HEK293T (cell line): Measurements from ENCODE around the gene NHSL1.

Source experiments
- CTCF ChIA-PET: fragments of 350-600 bp; formaldehyde crosslinking; extraction: SDS; loops from one replicate; lab custom pipeline; 2021; ENCODE audit warnings: antibody characterized with exemption, inconsistent platforms; lab: Yijun Ruan, JAX
- POLR2A ChIA-PET: fragments of 350-600 bp; formaldehyde crosslinking; extraction: SDS; loops from one replicate; lab custom pipeline; 2020; ENCODE audit warnings: antibody characterized with exemption, inconsistent platforms; lab: Yijun Ruan, JAX
- DNase-seq: peaks from one replicate; pipeline ENCODE4 v3.0.0; 2012; ENCODE audit warnings: mixed read lengths; ENCODE audit errors: extremely low spot score
- ARNT ChIP-seq: fragments of 450-650 bp; IDR thresholded peaks from 2 replicates; pipeline ENCODE4 v1.6.1; 2017; ENCODE audit warnings: mild to moderate bottlenecking
- BHLHE40 ChIP-seq: fragments of 450-650 bp; IDR thresholded peaks from 2 replicates; pipeline ENCODE4 v1.6.1; 2016; ENCODE audit warnings: mild to moderate bottlenecking, moderate library complexity, borderline replicate concordance
- CTBP1 ChIP-seq: fragments of 450-650 bp; IDR thresholded peaks from 2 replicates; pipeline ENCODE4 v1.6.1; 2016; ENCODE audit warnings: borderline replicate concordance
- ELF4 ChIP-seq: fragments of 450-650 bp; IDR thresholded peaks from 2 replicates; pipeline ENCODE4 v1.6.1; 2017; ENCODE audit warnings: antibody characterized with exemption
- FOXA1 ChIP-seq: fragments of 450-650 bp; IDR thresholded peaks from 2 replicates; pipeline ENCODE4 v1.6.1; 2016; ENCODE audit warnings: mild to moderate bottlenecking
- FOXK2 ChIP-seq: fragments of 450-650 bp; IDR thresholded peaks from 2 replicates; pipeline ENCODE4 v1.6.1; 2016; ENCODE audit warnings: mild to moderate bottlenecking
- FOXM1 ChIP-seq: fragments of 450-650 bp; IDR thresholded peaks from 2 replicates; pipeline ENCODE4 v1.6.1; 2017; ENCODE audit warnings: mild to moderate bottlenecking, borderline replicate concordance
- HDGF ChIP-seq: fragments of 450-650 bp; IDR thresholded peaks from 2 replicates; pipeline ENCODE4 v1.6.1; 2017; ENCODE audit warnings: antibody characterized with exemption, borderline replicate concordance
- L3MBTL2 ChIP-seq: fragments of 450-650 bp; conservative IDR thresholded peaks from 2 replicates; pipeline ENCODE4 v1.6.1; 2016; ENCODE audit warnings: mild to moderate bottlenecking
- LEF1 ChIP-seq: fragments of 450-650 bp; IDR thresholded peaks from 2 replicates; pipeline ENCODE4 v1.6.1; 2017; ENCODE audit warnings: mild to moderate bottlenecking, borderline replicate concordance
- NFRKB ChIP-seq: fragments of 450-650 bp; IDR thresholded peaks from 2 replicates; pipeline ENCODE4 v1.6.1; 2016; ENCODE audit warnings: mild to moderate bottlenecking, moderate library complexity
- SP1 ChIP-seq: fragments of 450-650 bp; IDR thresholded peaks from 2 replicates; pipeline ENCODE4 v1.6.1; 2017
- SUZ12 ChIP-seq: fragments of 450-650 bp; IDR thresholded peaks from 2 replicates; pipeline ENCODE4 v1.6.1; 2016; ENCODE audit warnings: mild to moderate bottlenecking
- TARDBP ChIP-seq: fragments of 450-650 bp; IDR thresholded peaks from 2 replicates; pipeline ENCODE4 v1.6.1; 2016
- ZNF384 ChIP-seq: fragments of 450-650 bp; IDR thresholded peaks from 2 replicates; pipeline ENCODE4 v1.6.1; 2016
- TF ChIP-seq, protein P1 (sequence below): fragments of 450-650 bp; IDR thresholded peaks from 2 replicates; pipeline ENCODE4 v1.6.1; 2016

NHSL1 gene

GRCh38 chr6:138520463-138520862, 21.2 kb upstream of the NHSL1 start:
- TF ChIP-seq ARNT = no peak
- TF ChIP-seq NFRKB = no peak
- no peak for TF ChIP-seq LEF1
- TF ChIP-seq FOXK2 = no peak
- no peak for TF ChIP-seq ZNF384
- no peak for TF ChIP-seq SUZ12
- no peak for TF ChIP-seq BHLHE40
- TF ChIP-seq HDGF = no peak
- TF ChIP-seq, protein P1, sequence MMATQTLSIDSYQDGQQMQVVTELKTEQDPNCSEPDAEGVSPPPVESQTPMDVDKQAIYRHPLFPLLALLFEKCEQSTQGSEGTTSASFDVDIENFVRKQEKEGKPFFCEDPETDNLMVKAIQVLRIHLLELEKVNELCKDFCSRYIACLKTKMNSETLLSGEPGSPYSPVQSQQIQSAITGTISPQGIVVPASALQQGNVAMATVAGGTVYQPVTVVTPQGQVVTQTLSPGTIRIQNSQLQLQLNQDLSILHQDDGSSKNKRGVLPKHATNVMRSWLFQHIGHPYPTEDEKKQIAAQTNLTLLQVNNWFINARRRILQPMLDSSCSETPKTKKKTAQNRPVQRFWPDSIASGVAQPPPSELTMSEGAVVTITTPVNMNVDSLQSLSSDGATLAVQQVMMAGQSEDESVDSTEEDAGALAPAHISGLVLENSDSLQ = no peak
- no peak for TF ChIP-seq FOXM1
- TF ChIP-seq CTBP1 = no peak
- no peak for TF ChIP-seq L3MBTL2
- TF ChIP-seq FOXA1 = no peak
- no peak for TF ChIP-seq ELF4
- TF ChIP-seq SP1 = no peak
- no peak for TF ChIP-seq TARDBP
- POLR2A ChIA-PET = no interaction called here
- CTCF ChIA-PET = interaction anchor here (0.9 to 1.6 kb wide), 4 partner anchors 12 to 406 kb away, joined by 3 to 4 read pairs (median 4); no protein-coding TSS in a partner anchor
- no peak for DNase-seq

- TF ChIP-seq SP1 (no peak), LEF1 (no peak), ZNF384 (no peak), ELF4 (no peak), TARDBP (no peak), NFRKB (no peak), CTBP1 (no peak), FOXK2 (no peak), FOXM1 (no peak), FOXA1 (no peak), L3MBTL2 (no peak), ARNT (no peak), BHLHE40 (no peak), HDGF (no peak), SUZ12 (no peak)
- TF ChIP-seq, protein P1 = no peak
These were observed 18.8 kb upstream of the NHSL1 start for GRCh38 chr6:138518054-138518453.

GRCh38 chr6:138517635-138518034, 18.3 kb upstream of the NHSL1 start:
- DNase-seq = peak; percentile 61
- POLR2A ChIA-PET = no interaction called here
- TF ChIP-seq NFRKB (no peak), TARDBP (no peak)
- TF ChIP-seq, protein P1 = peak; percentile 83
- CTCF ChIA-PET = interaction anchor here (0.6 to 1.7 kb wide), 5 partner anchors 9 to 1883 kb away, joined by 3 to 9 read pairs (median 8); no protein-coding TSS in a partner anchor

More at GRCh38 chr6:138518054-138518453, 18.8 kb upstream of the NHSL1 start:
- no peak for DNase-seq
- ChIA-PET CTCF (interaction anchor here (0.6 to 1.7 kb wide), 5 partner anchors 9 to 1883 kb away, joined by 3 to 9 read pairs (median 8); no protein-coding TSS in a partner anchor), POLR2A (no interaction called here)

- TF ChIP-seq SUZ12 = no peak
- no peak for TF ChIP-seq L3MBTL2
- TF ChIP-seq ELF4 = no peak
- TF ChIP-seq FOXM1 = no peak
- no peak for TF ChIP-seq CTBP1
- no peak for TF ChIP-seq LEF1
- CTCF ChIA-PET = no interaction called here
- DNase-seq = no peak
- POLR2A ChIA-PET = no interaction called here
These were observed 16.5 kb upstream of the NHSL1 start for GRCh38 chr6:138515657-138516248.

DNA sequence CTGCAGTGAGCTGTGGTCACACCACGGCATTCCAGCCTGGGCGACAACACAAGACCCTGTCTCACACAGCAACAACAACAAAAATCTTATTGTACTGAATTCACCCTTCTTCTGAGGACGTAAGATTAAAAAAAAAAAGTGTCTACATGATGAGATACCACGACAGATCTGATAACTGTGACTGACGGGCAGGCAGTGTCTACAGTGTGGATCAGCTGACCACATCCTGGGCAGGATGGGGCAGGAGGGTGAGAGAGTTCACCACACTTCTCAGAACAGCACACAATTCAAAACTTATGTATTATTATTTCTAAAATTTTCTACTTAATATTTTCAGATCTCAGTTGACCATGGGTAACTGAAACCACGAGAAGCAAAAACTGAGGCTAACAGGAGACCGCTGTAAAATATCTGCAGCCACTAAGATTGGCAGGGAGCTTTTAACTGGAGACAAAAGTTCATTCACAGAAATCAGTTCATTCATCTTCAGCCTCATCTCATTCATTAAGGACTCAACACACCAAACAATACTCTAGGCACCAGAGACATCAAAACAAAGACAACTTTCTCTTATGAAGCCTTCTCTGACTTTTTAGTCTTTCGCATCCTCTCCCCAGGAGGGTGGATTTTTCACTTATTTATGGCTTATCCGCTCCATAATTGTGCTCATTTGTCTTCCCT, 15.7 kb upstream of the NHSL1 start:
- DNase-seq = no peak
- POLR2A ChIA-PET = no interaction called here
- no peak for TF ChIP-seq BHLHE40
- no peak for TF ChIP-seq TARDBP
- no peak for TF ChIP-seq FOXA1
- no peak for TF ChIP-seq SP1
- no peak for TF ChIP-seq FOXK2
- no peak for TF ChIP-seq ARNT
- TF ChIP-seq, protein P1 = no peak
- no peak for TF ChIP-seq NFRKB
- no peak for TF ChIP-seq ZNF384
- no peak for TF ChIP-seq HDGF
- TF ChIP-seq LEF1 = no peak
- TF ChIP-seq L3MBTL2 = no peak
- no peak for TF ChIP-seq FOXM1
- TF ChIP-seq SUZ12 = no peak
- TF ChIP-seq CTBP1 = no peak
- no peak for TF ChIP-seq ELF4
- CTCF ChIA-PET = no interaction called here
